GM12872 (cell line): ENCODE measurements around the gene EVX2.

Experiments used
- CTCF ChIP-seq: IDR thresholded peaks from 3 replicates; pipeline ENCODE4 v1.5.1; 2011; ENCODE audit warnings: low read depth, mild to moderate bottlenecking, low read length, moderate library complexity; ENCODE audit not compliant: insufficient read depth

Gene EVX2

GRCh38 chr2:176124947-176125771 lies 41.4 kb upstream of the EVX2 start:
- TF ChIP-seq CTCF, result no peak

- no peak for TF ChIP-seq CTCF
Measured at GRCh38 chr2:176124110-176124946, 40.6 kb upstream of the EVX2 start.

- no peak for TF ChIP-seq CTCF
Measured at GRCh38 chr2:176123411-176124109, 39.8 kb upstream of the EVX2 start.

- TF ChIP-seq CTCF, result no peak
Measured at GRCh38 chr2:176122683-176123410, 39.1 kb upstream of the EVX2 start, which contains the start of gene HOXD9. Gene HOXD9, plus strand, starts transcription at chr2:176122719. Its CDS starts 50 bp downstream, at chr2:176122769.

GRCh38 chr2:176122052-176122682 lies 38.4 kb upstream of the EVX2 start:
- TF ChIP-seq CTCF, result no peak

- no peak for TF ChIP-seq CTCF
Measured at GRCh38 chr2:176121190-176122051, 37.7 kb upstream of the EVX2 start.
